IMR-90 (cell line): Measurements from ENCODE around the gene KCNQ2.

Experiments used
- BHLHE40 ChIP-seq: fragments of 150-350 bp; IDR thresholded peaks from 2 replicates; pipeline ENCODE4 v1.6.1; 2016; ENCODE audit warnings: mild to moderate bottlenecking, low read depth, low read length
- CEBPB ChIP-seq: IDR thresholded peaks from 2 replicates; pipeline ENCODE4 v1.6.1; 2012; ENCODE audit warnings: low read depth, low read length, improper control_type of control experiment
- CHD1 ChIP-seq: IDR thresholded peaks from 2 replicates; pipeline ENCODE4 v1.6.1; 2012; ENCODE audit warnings: low read depth, low read length, improper control_type of control experiment
- CTCF ChIP-seq: conservative IDR thresholded peaks from 2 replicates; pipeline ENCODE4 v1.5.1; 2012; ENCODE audit warnings: mild to moderate bottlenecking, low read depth, low read length, improper control_type of control experiment
- FOS ChIP-seq: fragments of 150-350 bp; IDR thresholded peaks from 2 replicates; pipeline ENCODE4 v1.6.1; 2016; ENCODE audit warnings: low read depth, low read length
- POLR2A ChIP-seq: IDR thresholded peaks from 2 replicates; pipeline ENCODE4 v1.6.1; 2012; ENCODE audit warnings: mild to moderate bottlenecking, low read depth, low read length
- RAD21 ChIP-seq: IDR thresholded peaks from 2 replicates; pipeline ENCODE4 v1.6.1; 2012; ENCODE audit warnings: low read length, improper control_type of control experiment
- RCOR1 ChIP-seq: IDR thresholded peaks from 2 replicates; pipeline ENCODE4 v1.6.1; 2012; ENCODE audit warnings: mild to moderate bottlenecking, low read length, improper control_type of control experiment; ENCODE audit not compliant: insufficient replicate concordance
- RFX5 ChIP-seq: IDR thresholded peaks from 2 replicates; pipeline ENCODE4 v1.8.0; 2012; ENCODE audit warnings: low read depth, mild to moderate bottlenecking, low read length, moderate library complexity
- SMC3 ChIP-seq: fragments of 150-350 bp; IDR thresholded peaks from 2 replicates; pipeline ENCODE4 v1.6.1; 2016; ENCODE audit warnings: low read depth, mild to moderate bottlenecking, antibody characterized with exemption, low read length, moderate library complexity
- TF ChIP-seq, protein P1 (sequence below): fragments of 150-350 bp; IDR thresholded peaks from 2 replicates; pipeline ENCODE4 v1.6.1; 2017; ENCODE audit warnings: mild to moderate bottlenecking, antibody characterized with exemption, low read length, low read depth
- TF ChIP-seq, protein P2 (sequence below): fragments of 150-350 bp; IDR thresholded peaks from 2 replicates; pipeline ENCODE4 v1.6.1; 2016; ENCODE audit warnings: low read depth, mild to moderate bottlenecking, low read length, moderate library complexity, borderline replicate concordance

DNA sequence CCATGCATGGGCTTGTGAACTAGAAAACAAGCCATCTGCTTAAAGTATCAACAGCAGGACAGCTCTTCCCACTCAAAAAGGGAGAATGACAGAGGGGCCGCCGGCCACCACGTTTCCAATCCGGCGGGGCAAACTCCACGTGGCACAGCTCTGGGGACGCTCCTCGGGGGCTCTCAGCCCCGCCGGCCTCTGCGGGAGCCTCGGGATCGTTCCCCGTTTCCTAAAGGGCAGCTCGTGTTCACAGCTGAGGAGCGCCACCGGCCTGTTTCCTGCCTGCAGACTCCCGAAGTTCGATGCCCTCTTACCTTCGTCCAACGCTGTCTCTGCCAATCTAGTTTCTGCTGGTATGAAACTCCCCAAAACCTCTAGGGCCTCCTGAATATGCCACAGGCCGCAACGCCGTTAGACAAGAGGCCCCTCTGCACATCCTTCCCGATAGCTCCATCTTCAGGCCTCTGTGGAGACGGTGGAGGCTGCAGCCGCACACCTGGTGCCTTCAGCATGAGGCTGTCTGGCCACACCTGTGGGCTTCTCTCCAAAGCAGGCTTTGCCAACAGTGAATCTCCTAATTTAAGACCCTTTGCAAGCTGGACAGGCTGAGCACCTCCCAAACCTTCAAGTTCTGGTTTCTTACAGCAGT, 46.5 kb downstream of the KCNQ2 start:
- no peak for TF ChIP-seq CTCF
- TF ChIP-seq, protein P1, sequence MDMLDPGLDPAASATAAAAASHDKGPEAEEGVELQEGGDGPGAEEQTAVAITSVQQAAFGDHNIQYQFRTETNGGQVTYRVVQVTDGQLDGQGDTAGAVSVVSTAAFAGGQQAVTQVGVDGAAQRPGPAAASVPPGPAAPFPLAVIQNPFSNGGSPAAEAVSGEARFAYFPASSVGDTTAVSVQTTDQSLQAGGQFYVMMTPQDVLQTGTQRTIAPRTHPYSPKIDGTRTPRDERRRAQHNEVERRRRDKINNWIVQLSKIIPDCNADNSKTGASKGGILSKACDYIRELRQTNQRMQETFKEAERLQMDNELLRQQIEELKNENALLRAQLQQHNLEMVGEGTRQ = no peak
- no peak for TF ChIP-seq POLR2A
- no peak for TF ChIP-seq FOS
- TF ChIP-seq, protein P2, sequence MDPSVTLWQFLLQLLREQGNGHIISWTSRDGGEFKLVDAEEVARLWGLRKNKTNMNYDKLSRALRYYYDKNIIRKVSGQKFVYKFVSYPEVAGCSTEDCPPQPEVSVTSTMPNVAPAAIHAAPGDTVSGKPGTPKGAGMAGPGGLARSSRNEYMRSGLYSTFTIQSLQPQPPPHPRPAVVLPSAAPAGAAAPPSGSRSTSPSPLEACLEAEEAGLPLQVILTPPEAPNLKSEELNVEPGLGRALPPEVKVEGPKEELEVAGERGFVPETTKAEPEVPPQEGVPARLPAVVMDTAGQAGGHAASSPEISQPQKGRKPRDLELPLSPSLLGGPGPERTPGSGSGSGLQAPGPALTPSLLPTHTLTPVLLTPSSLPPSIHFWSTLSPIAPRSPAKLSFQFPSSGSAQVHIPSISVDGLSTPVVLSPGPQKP = no peak
- no peak for TF ChIP-seq RAD21
- TF ChIP-seq RCOR1 = no peak
- TF ChIP-seq RFX5 = no peak
- TF ChIP-seq CHD1 = no peak
- no peak for TF ChIP-seq BHLHE40
- TF ChIP-seq CEBPB = no peak
- TF ChIP-seq SMC3 = no peak
